ENCODE data around the gene ZDHHC13.
"Not testable (repeated sequence)": the region's sequence is repeated elsewhere in the genome, so short reads cannot be mapped to it uniquely, and the experiment has no call there.

ZDHHC13 gene

DNA sequence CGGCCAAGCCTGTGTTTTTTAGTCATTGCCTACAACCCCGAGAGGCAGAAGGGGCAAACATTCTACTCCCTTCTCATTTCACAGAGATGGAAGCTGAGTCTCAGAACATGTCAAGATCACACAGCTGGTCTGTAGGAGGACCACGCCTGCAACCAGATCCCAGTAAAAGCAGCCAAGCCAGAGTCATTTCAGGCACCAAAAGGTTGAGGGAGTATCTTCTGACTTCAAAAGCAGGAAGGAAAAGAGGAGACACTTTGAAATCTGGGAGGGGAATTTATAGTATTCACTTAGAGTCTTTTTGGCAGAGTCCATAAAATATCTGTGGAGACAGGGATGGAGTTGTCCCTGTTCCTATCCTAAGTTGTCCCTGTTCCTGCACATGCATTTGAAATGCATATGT is 17.9 kb upstream of the ZDHHC13 start:
- DNase-seq (ENCODE audit: low read depth in 2 of 2): no peak

GRCh38 chr11:19100885-19101284 is 16.1 kb upstream of the ZDHHC13 start:
- DNase-seq (ENCODE audit: low read depth in 2 of 2): no peak

DNA sequence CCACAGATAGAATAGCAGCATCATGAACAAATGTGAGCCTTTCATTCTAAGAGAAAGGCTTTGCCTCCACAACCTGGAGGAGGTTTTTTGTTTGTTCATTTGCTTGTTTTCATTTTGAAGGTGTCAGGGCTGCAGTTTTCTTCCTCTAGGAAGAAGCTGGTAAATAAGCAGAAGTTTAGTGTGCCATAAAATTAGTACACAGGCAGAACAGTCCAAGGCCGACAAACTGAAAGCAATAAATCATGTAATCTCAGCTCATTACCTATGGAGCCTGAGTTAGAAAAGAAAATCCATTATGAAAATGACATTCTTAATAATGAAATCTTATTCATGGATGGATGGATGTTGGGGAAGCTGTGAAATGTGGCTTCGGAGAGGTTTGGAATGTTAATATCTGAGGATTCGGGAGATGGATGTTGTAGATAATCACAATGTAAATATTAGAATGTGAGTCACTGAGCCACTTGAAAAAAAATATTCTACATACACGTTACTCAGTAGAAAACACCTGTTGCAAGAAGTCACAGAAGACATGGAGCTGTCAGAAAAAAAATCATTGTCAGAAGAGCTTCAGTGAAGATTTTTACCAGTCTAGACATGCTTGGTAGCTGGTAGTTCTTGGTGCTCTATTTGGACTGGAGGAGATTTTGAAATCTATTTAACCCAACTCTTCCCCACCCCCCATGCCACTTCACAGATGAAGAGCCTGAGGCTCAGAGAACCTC is 15.0 kb upstream of the ZDHHC13 start:
- DNase-seq (ENCODE audit: low read depth in 2 of 2): no peak

DNA sequence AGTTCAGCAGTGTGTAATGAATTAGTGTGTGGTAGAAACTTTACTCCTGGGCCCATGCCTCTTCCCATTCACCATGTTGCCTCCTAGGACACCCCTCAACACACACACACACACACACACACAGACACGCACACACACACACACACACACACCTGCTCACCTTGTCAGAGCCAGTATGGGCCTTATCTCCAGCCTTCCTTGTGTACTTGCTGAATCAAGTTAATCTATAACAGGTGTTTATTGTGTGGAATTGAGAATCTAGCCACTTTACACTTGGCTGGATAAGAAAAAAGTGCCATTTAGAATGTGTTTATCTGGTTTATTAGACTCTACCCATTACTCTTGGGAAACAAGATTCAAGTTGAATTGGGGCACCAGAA is 14.5 kb upstream of the ZDHHC13 start:
- DNase-seq (ENCODE audit: low read depth in 2 of 2): no peak

- DNase-seq (ENCODE audit: low read depth in 2 of 2): no peak
Observed at GRCh38 chr11:19105011-19105410, 12.0 kb upstream of the ZDHHC13 start.

GRCh38 chr11:19107125-19107524 is 9.8 kb upstream of the ZDHHC13 start:
- no peak for DNase-seq (ENCODE audit: low read depth in 2 of 2)

- DNase-seq (ENCODE audit: low read depth in 2 of 2): no peak
Observed at GRCh38 chr11:19110295-19110694, 6.7 kb upstream of the ZDHHC13 start.

DNA sequence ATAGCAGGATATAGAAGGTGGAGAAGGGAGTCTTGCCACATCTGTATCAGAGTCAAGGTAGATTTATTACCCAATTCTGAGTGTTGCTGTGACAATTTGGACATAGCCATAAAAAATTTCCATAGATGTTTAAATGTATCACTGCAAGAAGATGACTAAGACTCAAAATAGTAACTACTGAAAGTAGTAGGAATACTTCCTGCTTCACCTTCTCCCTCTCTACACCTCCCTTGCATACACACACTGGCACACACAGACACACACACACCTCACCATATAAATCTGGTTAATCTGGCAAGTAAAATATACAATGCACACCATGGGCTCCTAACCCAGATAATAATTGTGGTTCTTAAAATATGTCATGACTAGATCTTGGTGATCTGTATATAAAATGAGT is 5.2 kb upstream of the ZDHHC13 start:
- no peak for DNase-seq (ENCODE audit: low read depth in 2 of 2)

- DNase-seq (ENCODE audit: low read depth in 2 of 2): no peak
Observed at GRCh38 chr11:19116276-19116970, 545 bp upstream of the ZDHHC13 start.

- DNase-seq (ENCODE audit: low read depth in 2 of 2): no peak
Observed at GRCh38 chr11:19117760-19118097, 761 bp downstream of the ZDHHC13 start.

GRCh38 chr11:19121646-19122045 is 4.7 kb downstream of the ZDHHC13 start:
- no peak for DNase-seq (ENCODE audit: low read depth in 2 of 2)

- DNase-seq (ENCODE audit: low read depth in 2 of 2): no peak
Observed at GRCh38 chr11:19122960-19123615, 6.1 kb downstream of the ZDHHC13 start.

DNA sequence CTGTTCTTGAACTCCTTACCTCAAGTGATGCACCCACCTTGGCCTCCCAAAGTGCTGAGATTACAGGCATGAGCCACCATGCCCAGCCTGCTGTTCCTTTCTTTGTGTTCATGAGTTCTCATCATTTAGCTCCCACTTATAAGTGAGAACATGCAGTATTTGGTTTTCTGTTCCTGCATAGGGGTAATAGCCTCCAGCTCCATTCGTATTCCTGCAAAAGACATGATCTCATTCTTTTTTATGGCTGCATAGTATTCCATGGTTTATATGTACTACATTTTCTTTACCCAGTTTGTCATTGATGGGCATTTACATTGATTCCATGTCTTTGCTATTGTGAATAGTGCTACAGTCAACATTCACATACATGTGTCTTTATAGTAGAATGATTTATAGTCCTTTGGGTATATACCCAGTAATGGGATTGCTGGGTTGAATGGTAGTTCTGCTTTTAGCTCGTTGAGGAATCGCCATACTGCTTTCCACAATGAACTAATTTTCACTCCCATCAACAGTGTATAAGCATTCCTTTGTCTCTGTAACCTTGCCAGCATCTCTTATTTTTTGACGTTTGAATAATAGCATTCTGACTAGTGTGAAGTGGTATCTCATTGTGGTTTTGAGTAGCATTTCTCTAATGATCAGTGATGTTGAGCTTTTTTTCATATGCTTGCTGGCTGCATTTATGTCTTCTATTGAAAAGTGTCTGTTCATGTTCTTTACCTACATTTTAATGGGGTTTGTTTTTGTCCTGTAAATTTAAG is 9.8 kb downstream of the ZDHHC13 start:
- not testable (repeated sequence) for DNase-seq (ENCODE audit: low read depth in 2 of 2)

- DNase-seq (ENCODE audit: low read depth in 2 of 2): no peak
Observed at GRCh38 chr11:19134004-19134403, 17.0 kb downstream of the ZDHHC13 start.

GRCh38 chr11:19136884-19137283 is 19.9 kb downstream of the ZDHHC13 start:
- DNase-seq (ENCODE audit: low read depth in 2 of 2): not testable (repeated sequence)

GRCh38 chr11:19145319-19145718 is 28.4 kb downstream of the ZDHHC13 start:
- DNase-seq (ENCODE audit: low read depth in 2 of 2): no peak

DNA sequence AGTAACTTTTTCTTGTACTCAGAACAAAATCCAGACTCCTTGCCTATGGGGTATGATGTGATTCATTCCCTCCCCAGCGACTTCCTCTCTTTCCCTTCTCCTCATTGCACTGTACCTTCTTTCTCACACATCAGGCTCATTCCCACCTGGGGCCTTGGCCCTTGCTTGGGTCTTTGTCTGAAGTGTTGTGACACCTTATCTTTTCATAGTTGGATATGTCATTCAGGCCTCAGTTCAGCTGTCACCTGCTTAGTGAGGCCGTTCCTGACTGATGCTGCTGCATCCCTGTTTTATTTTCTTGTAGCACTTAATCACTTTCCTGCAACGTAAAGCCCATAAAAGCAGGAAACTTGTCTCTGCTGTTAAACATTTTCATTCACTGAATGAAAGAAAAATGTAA is 39.9 kb downstream of the ZDHHC13 start:
- DNase-seq (ENCODE audit: low read depth in 2 of 2): no peak

GRCh38 chr11:19160847-19161246 is 43.9 kb downstream of the ZDHHC13 start:
- DNase-seq (ENCODE audit: low read depth in 2 of 2): no peak

- DNase-seq (ENCODE audit: low read depth in 2 of 2): no peak
Observed at GRCh38 chr11:19161651-19162050, 44.7 kb downstream of the ZDHHC13 start.

- no peak for DNase-seq (ENCODE audit: low read depth in 2 of 2)
Observed at GRCh38 chr11:19162951-19163505, 46.1 kb downstream of the ZDHHC13 start.

GRCh38 chr11:19163617-19164016 is 46.6 kb downstream of the ZDHHC13 start:
- DNase-seq (ENCODE audit: low read depth in 2 of 2): no peak

DNA sequence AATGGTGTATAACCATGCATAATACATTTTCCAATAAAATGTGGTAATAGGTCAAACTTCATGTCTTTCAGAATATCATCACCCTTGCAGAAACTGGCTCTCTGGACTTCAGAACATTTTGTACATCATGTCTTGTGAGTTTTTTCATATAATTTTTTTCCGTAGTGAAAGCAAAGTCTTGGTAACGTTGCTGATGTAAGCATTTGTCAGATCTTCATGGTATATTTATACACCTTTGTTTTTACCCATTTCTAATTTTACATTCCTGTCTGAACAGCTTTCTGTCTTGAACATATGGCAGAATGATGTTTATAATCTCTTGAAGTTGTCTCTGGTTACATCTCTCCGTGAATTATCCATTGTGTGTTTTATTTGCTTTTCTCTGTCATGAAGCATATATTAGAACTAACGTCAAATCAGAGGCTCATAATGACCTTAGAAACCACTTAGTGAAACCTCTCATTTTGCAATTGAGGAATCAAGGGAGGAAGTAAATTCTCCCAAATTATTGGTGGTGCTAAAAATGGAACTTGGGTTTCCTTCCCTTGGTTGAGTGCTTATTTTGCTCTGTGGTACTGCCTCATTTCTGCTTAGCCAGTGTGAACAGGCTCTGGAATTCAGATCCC is 47.4 kb downstream of the ZDHHC13 start:
- no peak for DNase-seq (ENCODE audit: low read depth in 2 of 2)
